ENCODE results near the gene VANGL1. TPM values are rescaled to one million over a fixed set of nuclear protein-coding genes. Genes with fewer than 3 reads are reported as not detected.
A peak's percentile ranks its signal among the peaks of the same experiment; 100 is the strongest.
"Not testable (repeated sequence)": the region's sequence is repeated elsewhere in the genome, so short reads cannot be mapped to it uniquely, and the experiment has no call there.

The VANGL1 gene
- total RNA-seq, 2 experiments from 2014 or later = 3.0 to 3.4 TPM

DNA sequence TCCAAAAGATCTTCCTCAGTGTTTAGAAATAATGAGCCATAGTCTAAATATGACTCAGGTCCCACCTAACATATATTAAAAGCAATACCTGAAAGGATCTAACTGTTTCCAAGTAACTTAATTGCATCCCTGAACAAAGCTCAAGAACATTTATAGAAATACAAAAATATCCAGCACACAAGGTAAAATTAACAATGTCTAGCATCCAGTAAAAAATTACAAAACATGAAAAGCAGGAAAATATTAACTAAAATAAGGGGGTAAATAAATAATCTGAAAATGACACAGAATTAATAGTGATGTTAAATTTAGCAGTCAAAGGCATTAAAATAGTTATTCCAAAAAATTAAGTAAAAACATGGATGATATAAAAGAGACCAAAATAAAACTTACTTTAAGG, 21.3 kb upstream of the VANGL1 start:
- Mint-ChIP-seq H3K27me3 (peaks cover 5% of the 10 kb centered on the region), H3K4me3 (no peak overlapping the region), H3K9me3 (ENCODE audit: low read depth) (peaks cover 21% of the 10 kb centered on the region), H3K4me1 (no peaks in the 10 kb centered on the region), H3K27ac (no peak overlapping the region), H3K36me3 (ENCODE audit: low read depth) (peaks cover 2% of the 10 kb centered on the region)
- ChIA-PET CTCF (no interaction called here), POLR2A (no interaction called here)
- ATAC-seq (no peak), DNase-seq (no peak)
- intact Hi-C loops (cut with DNase I, micrococcal nuclease) = no loop called here

DNA sequence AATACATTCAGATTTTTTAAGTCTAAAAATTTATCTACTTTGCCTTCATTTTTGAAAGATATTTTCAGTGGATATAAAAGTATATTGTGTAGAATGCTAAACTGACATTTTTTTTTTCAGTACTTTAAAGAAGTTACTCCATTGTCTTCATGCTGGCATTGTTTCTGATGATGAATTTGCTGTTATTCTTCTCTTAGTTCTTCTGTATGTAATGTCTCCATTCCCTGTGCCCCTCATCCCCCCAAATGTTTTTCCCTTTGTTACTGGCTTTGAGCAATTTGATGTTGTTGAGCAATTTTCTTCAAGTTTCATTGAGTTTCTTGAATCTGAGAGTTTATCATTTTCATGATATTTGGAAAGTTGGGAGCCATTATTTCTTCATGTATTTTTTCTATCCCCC, 20.8 kb upstream of the VANGL1 start:
- H3K27ac Mint-ChIP-seq = no peak overlapping the region
- H3K4me1 Mint-ChIP-seq = no peaks in the 10 kb centered on the region
- no peak for DNase-seq
- H3K9me3 Mint-ChIP-seq (ENCODE audit: low read depth) = peaks cover 21% of the 10 kb centered on the region
- ChIA-PET POLR2A (no interaction called here), CTCF (interaction anchor here (0.7 kb wide), 1 partner anchor 509 kb away, joined by 3 read pairs; no protein-coding TSS in a partner anchor)
- no peak overlapping the region for H3K4me3 Mint-ChIP-seq
- H3K27me3 Mint-ChIP-seq = peaks cover 3% of the 10 kb centered on the region
- ATAC-seq = no peak
- H3K36me3 Mint-ChIP-seq (ENCODE audit: low read depth) = peaks cover 2% of the 10 kb centered on the region
- intact Hi-C loops (cut with DNase I, micrococcal nuclease) = no loop called here

DNA sequence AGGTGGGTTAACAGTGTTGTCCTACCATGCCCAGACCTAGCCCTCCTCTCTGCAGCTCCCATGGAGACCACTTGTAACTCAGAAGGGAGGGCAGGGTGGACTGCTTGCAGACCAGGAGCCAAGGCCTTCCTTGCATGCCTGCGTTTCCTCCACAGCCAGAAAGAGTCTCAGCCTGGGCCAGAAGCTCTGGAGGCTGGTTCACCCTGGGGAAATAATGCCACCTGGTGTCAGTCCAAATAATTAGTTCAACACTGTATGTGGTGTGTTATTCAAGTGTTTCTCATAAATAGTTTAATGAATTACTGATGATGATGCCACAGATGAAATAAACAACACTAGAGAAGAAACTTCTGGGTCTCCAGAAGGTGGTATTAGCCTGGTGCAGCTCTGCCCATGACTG, 16.9 kb upstream of the VANGL1 start:
- no peak overlapping the region for H3K4me3 Mint-ChIP-seq
- ATAC-seq (no peak), DNase-seq (no peak)
- H3K27ac Mint-ChIP-seq = no peak overlapping the region
- CTCF ChIA-PET = interaction anchor here (0.8 to 1.4 kb wide), 2 partner anchors 79 to 82 kb away, joined by 3 read pairs; no protein-coding TSS in a partner anchor
- H3K4me1 Mint-ChIP-seq = no peaks in the 10 kb centered on the region
- peaks cover 13% of the 10 kb centered on the region for H3K27me3 Mint-ChIP-seq
- intact Hi-C loops (cut with DNase I, micrococcal nuclease) = no loop called here
- peaks cover 2% of the 10 kb centered on the region for H3K36me3 Mint-ChIP-seq (ENCODE audit: low read depth)
- POLR2A ChIA-PET = no interaction called here
- peaks cover 22% of the 10 kb centered on the region for H3K9me3 Mint-ChIP-seq (ENCODE audit: low read depth)

DNA sequence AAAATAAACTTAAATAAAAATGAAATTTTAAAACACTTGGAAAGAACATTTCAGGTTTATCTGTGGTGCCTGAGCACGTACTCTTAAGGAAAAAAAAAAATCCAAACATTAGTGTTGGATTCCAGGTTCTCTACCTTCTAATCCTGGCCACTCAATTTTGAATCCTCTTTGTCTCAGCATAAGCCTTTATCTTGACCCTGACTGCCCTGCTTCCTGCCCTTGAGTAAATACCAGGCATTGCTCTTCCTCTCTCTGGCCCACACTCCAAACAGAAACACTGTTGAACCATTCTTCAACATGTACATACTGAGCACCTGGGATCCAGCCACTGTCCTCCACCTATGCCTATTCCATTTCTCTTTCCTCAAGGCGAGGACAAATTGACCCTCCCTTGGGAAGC, 11.4 kb upstream of the VANGL1 start:
- peaks cover 17% of the 10 kb centered on the region for H3K27me3 Mint-ChIP-seq
- no peaks in the 10 kb centered on the region for H3K36me3 Mint-ChIP-seq (ENCODE audit: low read depth)
- POLR2A ChIA-PET = no interaction called here
- no peak overlapping the region for H3K27ac Mint-ChIP-seq
- H3K4me3 Mint-ChIP-seq = no peak overlapping the region
- CTCF ChIA-PET = no interaction called here
- DNase-seq = no peak
- peaks cover 4% of the 10 kb centered on the region for H3K9me3 Mint-ChIP-seq (ENCODE audit: low read depth)
- H3K4me1 Mint-ChIP-seq = no peaks in the 10 kb centered on the region
- intact Hi-C loops (cut with DNase I, micrococcal nuclease) = no loop called here
- no peak for ATAC-seq

DNA sequence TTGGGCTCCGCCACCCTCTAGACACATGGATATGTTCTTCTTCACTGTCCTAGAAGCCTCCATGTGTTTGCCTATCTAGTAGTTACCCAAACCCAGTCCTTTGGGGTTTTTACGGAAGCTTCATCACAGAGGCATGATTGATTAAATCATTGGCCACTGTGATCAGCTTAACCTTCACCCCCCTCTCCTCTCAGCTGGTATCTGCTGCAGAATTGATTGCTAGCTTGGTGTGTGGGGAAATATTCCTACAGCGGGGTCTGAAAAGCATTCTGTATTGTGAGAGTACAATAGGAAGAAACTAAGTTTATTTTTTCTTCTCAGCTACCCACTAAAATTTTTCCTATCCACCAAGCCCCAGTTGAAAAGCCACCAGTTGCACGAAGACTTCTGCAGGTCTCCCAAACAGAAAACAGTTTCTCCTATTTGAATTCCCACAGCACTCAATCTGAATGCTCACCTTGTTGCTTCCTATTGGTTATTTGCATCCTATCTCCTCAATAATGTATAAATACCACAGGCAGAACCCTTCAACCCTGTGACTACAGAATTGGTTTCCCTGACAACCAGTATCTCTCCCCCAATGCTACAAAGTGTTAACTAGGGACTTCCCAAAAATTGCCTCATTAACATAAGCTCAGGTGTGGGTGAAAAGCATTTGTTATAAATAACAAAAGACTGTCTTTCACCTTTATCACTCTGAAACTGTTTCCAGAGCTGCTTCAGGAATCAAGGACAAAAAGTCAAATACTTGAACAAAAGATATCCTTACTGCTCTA, 9.3 kb upstream of the VANGL1 start:
- POLR2A ChIA-PET = no interaction called here
- ATAC-seq (no peak), DNase-seq (no peak)
- no peak overlapping the region for H3K27ac Mint-ChIP-seq
- CTCF ChIA-PET = interaction anchor here (1.7 kb wide), 1 partner anchor 74 kb away, joined by 6 read pairs; no protein-coding TSS in a partner anchor
- no peaks in the 10 kb centered on the region for H3K36me3 Mint-ChIP-seq (ENCODE audit: low read depth)
- no peaks in the 10 kb centered on the region for H3K4me1 Mint-ChIP-seq
- peaks cover 22% of the 10 kb centered on the region for H3K27me3 Mint-ChIP-seq
- no peak overlapping the region for H3K4me3 Mint-ChIP-seq
- intact Hi-C loops (cut with DNase I, micrococcal nuclease) = no loop called here
- peaks cover 9% of the 10 kb centered on the region for H3K9me3 Mint-ChIP-seq (ENCODE audit: low read depth)

DNA sequence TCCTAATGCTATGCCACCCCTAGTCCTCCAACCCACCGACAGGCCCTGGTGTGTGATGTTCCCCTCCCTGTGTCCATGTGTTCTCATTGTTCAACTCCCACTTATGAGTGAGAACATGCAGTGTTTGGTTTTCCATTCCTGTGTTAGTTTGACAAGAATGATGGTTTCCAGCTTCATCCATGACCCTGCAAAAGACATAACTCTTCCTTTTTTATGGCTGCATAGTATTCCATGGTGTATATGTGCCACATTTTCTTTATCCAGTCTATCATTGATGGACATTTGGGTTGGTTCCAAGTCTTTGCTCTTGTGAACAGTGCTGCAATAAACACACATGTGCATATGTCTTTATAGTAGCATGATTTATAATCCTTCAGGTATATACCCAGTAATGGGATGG, 8.2 kb upstream of the VANGL1 start:
- peaks cover 14% of the 10 kb centered on the region for H3K9me3 Mint-ChIP-seq (ENCODE audit: low read depth)
- ATAC-seq; H3K27ac Mint-ChIP-seq; H3K36me3 Mint-ChIP-seq (ENCODE audit: low read depth); POLR2A ChIA-PET; intact Hi-C loops (cut with DNase I, micrococcal nuclease); H3K4me3 Mint-ChIP-seq; DNase-seq; H3K4me1 Mint-ChIP-seq: not testable (repeated sequence)
- CTCF ChIA-PET = interaction anchor here (1.7 kb wide), 1 partner anchor 73 kb away, joined by 6 read pairs; no protein-coding TSS in a partner anchor
- H3K27me3 Mint-ChIP-seq = peaks cover 17% of the 10 kb centered on the region

DNA sequence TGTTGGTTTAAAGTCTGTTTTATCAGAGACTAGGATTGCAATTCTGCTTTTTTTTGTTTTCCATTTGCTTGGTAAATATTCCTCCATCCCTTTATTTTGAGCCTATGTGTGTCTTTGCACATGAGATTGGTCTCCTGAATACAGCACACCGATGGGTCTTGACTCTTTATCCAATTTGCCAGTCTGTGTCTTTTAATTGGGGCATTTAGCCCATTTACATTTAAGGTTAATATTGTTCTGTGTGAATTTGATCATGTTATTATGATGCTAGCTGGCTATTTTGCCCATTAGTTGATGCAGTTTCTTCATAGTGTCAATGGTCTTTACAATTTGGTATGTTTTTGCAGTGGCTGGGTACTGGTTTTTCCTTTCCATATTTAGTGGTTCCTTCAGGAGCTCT, 4.5 kb upstream of the VANGL1 start:
- intact Hi-C loops (cut with DNase I, micrococcal nuclease); ATAC-seq; POLR2A ChIA-PET; H3K4me3 Mint-ChIP-seq; CTCF ChIA-PET; H3K4me1 Mint-ChIP-seq; DNase-seq; H3K36me3 Mint-ChIP-seq (ENCODE audit: low read depth); H3K27ac Mint-ChIP-seq: not testable (repeated sequence)
- peaks cover 18% of the 10 kb centered on the region for H3K9me3 Mint-ChIP-seq (ENCODE audit: low read depth)
- peaks cover 24% of the 10 kb centered on the region for H3K27me3 Mint-ChIP-seq

DNA sequence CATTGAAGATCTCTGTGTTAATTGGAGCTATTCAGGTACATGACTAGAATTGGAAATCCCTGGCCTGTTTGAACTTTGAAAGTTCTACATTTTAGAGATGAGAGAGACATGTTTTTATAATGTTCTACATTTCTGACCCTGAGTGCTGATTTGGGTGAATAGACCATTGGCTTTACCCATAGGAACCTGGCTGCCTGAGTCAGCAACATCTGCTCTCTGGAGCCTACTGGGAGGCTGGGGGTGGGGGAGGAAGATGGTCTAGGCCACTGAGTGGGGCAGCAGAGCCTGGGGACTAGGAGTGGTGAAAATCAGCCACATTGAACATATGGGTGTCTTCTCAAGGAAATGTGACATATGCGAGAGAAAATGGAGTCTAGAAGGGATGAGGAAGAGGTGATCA, 1.4 kb upstream of the VANGL1 start:
- intact Hi-C loops (cut with DNase I, micrococcal nuclease) = loop anchor here in 1 of 2 experiments (10.0 kb wide), 3 partner anchors 484 to 1024 kb away; partner anchors contain the start of gene IGSF3
- Mint-ChIP-seq H3K36me3 (ENCODE audit: low read depth) (peaks cover 3% of the 10 kb centered on the region), H3K27me3 (peaks cover 33% of the 10 kb centered on the region), H3K27ac (no peak overlapping the region), H3K9me3 (ENCODE audit: low read depth) (peaks cover 18% of the 10 kb centered on the region), H3K4me1 (peaks cover 11% of the 10 kb centered on the region), H3K4me3 (no peak overlapping the region)
- ATAC-seq (no peak), DNase-seq (no peak)
- ChIA-PET CTCF (no interaction called here), POLR2A (no interaction called here)

DNA sequence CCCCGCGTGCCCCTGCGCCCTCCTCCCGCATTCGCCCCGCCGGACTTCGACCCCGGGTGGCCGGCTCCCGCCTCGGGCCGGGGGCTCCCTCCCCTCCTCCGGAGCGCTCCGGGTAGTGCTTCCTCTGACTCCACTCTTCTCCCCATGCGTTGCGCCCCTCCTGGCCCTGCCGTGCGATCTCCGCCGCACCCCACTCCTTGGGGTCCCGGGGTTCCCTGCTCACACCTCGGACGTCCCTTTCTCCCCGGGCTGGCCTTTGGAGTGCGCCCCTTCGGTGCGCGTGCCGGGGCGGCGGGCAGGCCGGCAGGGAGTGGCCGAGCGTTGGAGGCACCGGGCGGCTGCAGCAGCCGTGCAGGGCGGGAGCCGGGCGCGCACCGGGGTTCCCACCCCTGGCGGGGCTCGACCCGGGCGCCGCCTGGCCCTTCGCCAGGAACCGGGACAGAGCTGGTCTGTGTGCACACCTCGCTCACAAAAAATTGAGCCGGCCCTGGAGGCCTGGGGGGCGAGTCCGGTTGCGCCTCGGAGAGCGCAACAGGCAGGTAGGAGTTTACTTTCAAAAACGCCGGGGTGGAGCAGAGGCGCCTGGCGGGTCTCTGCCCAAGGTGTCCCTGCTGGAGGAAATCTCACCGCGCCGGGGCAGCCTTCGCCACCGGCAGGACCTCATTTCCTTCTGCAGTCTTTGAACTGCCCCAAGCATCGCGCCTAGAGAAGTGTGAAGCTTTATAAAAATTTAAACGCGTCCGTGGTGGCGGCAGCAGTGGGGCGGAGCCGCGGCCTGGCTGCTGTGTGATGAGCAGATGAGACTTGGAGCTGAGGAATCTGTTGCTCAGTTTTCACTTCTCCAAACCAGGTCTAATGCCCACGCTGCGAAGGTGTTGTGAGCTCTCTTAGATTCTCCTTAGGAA, 650 bp downstream of the VANGL1 start:
- Mint-ChIP-seq H3K27ac (no peak overlapping the region), H3K4me3 (peak overlapping the region; percentile 75), H3K36me3 (ENCODE audit: low read depth) (peaks cover 3% of the 10 kb centered on the region), H3K9me3 (ENCODE audit: low read depth) (peaks cover 12% of the 10 kb centered on the region), H3K27me3 (peaks cover 29% of the 10 kb centered on the region), H3K4me1 (peaks cover 11% of the 10 kb centered on the region)
- intact Hi-C loops (cut with DNase I, micrococcal nuclease) = loop anchor here in 1 of 2 experiments (10.0 kb wide), 3 partner anchors 482 to 1022 kb away; partner anchors contain the start of gene IGSF3
- CTCF ChIA-PET = interaction anchor here (0.6 kb wide), 1 partner anchor 543 kb away, joined by 3 read pairs; no protein-coding TSS in a partner anchor
- ATAC-seq (peak; percentile 45), DNase-seq (peak; percentile 56)
- POLR2A ChIA-PET = no interaction called here

DNA sequence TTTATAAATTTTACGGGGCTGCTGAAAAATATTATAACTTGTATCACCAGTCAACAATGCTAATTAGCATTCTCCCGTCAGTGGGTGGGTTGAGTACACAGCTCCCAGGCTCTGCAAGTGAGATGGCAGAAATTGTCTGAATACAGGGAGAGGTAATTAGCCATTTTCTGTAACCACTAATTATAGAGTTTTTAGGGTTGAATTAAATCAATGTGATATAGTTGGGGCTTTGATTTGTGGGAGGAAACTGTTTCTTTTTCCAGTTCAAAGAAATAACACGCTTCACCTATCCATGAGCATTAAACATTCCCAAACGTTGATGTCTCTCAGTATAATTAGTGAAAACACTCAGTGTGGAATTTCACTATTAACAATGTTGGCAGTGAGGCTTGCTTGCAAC, 1.5 kb downstream of the VANGL1 start:
- H3K27ac Mint-ChIP-seq = no peak overlapping the region
- ChIA-PET POLR2A (no interaction called here), CTCF (no interaction called here)
- no peak for DNase-seq
- H3K27me3 Mint-ChIP-seq = peaks cover 29% of the 10 kb centered on the region
- intact Hi-C loops (cut with DNase I, micrococcal nuclease) = loop anchor here in 1 of 2 experiments (10.0 kb wide), 3 partner anchors 482 to 1022 kb away; partner anchors contain the start of gene IGSF3
- H3K36me3 Mint-ChIP-seq (ENCODE audit: low read depth) = peaks cover 3% of the 10 kb centered on the region
- peaks cover 11% of the 10 kb centered on the region for H3K4me1 Mint-ChIP-seq
- ATAC-seq = no peak
- peak overlapping the region; percentile 75 for H3K4me3 Mint-ChIP-seq
- peaks cover 6% of the 10 kb centered on the region for H3K9me3 Mint-ChIP-seq (ENCODE audit: low read depth)

DNA sequence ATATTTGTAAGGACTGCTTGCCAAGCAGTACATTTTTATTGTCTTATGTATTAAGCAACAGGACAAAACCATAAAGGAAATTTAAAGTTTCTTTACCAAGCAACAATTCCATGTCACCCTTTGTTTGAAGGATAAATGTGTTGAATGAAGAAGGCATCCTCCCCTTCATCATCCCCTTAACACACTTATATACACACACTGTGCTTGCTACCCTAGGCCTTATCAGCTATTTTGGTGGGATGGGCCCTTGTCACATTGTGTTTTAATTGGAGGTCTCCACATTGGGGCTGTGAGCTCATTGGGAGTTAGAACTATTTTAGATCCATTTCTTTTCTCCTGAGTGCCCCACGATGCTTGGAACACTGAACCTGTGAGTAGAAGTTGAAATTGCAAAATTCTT, 1.9 kb downstream of the VANGL1 start:
- Mint-ChIP-seq H3K4me1 (peaks cover 11% of the 10 kb centered on the region), H3K4me3 (no peak overlapping the region), H3K36me3 (ENCODE audit: low read depth) (peaks cover 3% of the 10 kb centered on the region), H3K27ac (no peak overlapping the region), H3K9me3 (ENCODE audit: low read depth) (peaks cover 3% of the 10 kb centered on the region), H3K27me3 (peaks cover 29% of the 10 kb centered on the region)
- DNase-seq = no peak
- intact Hi-C loops (cut with DNase I, micrococcal nuclease) = loop anchor here in 1 of 2 experiments (10.0 kb wide), 3 partner anchors 481 to 1021 kb away; partner anchors contain the start of gene IGSF3
- POLR2A ChIA-PET = interaction anchor here (0.6 kb wide), 1 partner anchor 1409 kb away, joined by 4 read pairs; no protein-coding TSS in a partner anchor
- no peak for ATAC-seq
- CTCF ChIA-PET = no interaction called here

Data from activated CD4-positive, alpha-beta T cell treated with anti-CD3 and anti-CD28 coated beads for 36 hours (primary cell).